Measurements from ENCODE around the gene RAB3IP. TPM values are rescaled to one million over a fixed set of nuclear protein-coding genes. Genes with fewer than 3 reads are reported as not detected.
"Not testable (repeated sequence)": the region's sequence is repeated elsewhere in the genome, so short reads cannot be mapped to it uniquely, and the experiment has no call there.

Gene RAB3IP
- total RNA-seq, 1 donor from 2014 or later: 15.7 TPM

- DNase-seq (ENCODE audit: low spot score) (no peak), ATAC-seq (no peak)
- intact Hi-C loops (cut with DNase I): no loop called here
Measured at GRCh38 chr12:69828897-69829296, 90.2 kb downstream of the RAB3IP start.

GRCh38 chr12:69833696-69834095 is 95.0 kb downstream of the RAB3IP start:
- intact Hi-C loops (cut with DNase I): no loop called here
- no peak for ATAC-seq
- no peak for DNase-seq (ENCODE audit: low spot score)

GRCh38 chr12:69834147-69834546 is 95.5 kb downstream of the RAB3IP start:
- DNase-seq (ENCODE audit: low spot score) (no peak), ATAC-seq (no peak)
- intact Hi-C loops (cut with DNase I): no loop called here

DNA sequence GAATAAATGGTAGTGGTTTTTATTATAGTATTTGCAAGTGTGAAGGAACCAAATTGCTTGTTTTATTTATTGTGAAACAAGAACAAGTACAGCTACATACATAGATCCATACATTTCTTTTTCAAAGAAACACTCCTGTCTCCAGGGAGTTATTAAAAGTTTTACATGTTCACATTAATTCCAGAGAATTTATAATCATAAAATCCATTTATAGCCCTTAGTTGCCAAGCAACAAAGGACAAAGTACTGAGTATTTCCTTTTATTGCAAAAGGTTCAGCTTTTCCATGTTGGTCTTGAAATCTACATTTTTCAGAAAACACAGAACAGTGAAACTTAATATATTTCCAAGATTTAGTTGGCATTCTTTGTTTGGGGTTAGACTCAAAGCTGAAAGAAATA is 95.9 kb downstream of the RAB3IP start:
- DNase-seq (ENCODE audit: low spot score) (no peak), ATAC-seq (no peak)
- intact Hi-C loops (cut with DNase I): no loop called here

DNA sequence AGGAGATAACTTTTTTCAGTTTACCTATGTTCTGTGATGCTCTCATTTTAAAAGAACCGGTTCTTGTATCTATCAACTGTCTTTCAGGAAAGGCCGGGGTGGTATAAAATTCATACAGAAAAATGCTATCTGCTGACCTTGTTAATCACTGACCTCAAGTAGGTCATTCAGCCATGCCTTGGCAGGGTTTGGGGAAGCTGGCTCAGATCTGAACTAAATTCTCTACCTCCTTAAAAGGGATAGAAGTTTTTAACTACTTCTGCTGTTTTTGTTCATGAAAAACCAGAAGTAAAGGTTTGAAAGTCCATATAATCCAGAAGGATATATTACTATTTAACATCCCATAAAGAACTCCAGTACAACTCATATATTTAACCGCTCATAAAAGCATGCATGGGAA is 96.4 kb downstream of the RAB3IP start:
- ATAC-seq: no peak

DNA sequence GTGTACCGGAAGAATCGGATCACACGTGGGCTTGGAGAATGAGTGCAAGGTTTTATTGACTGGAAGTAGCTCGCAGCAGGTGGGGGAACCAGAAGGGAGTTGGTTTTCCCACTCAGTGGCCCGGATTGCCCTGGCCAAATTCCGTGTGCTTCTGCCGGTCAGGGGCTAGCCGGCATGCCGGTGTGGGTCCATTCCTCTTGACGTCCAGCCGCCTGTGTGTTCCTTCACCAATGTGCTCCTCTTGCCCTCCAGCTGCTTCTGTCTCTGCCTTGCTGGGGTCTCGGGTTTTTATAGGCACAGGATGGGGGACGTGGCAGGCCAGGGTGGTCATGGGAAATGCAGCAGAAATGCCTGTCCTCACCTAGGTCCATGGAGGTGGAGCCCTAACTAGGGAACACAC is 97.4 kb downstream of the RAB3IP start:
- ATAC-seq (no peak), DNase-seq (ENCODE audit: low spot score) (no peak)
- intact Hi-C loops (cut with DNase I): no loop called here

More for the DNA sequence above, 96.4 kb downstream of the RAB3IP start:
- intact Hi-C loops (cut with DNase I): no loop called here
- no peak for DNase-seq (ENCODE audit: low spot score)

- intact Hi-C loops (cut with DNase I): no loop called here
- ATAC-seq: no peak
Measured at GRCh38 chr12:69837191-69837590, 98.5 kb downstream of the RAB3IP start.

GRCh38 chr12:69837657-69838415 is 99.2 kb downstream of the RAB3IP start:
- DNase-seq (ENCODE audit: low spot score) (no peak), ATAC-seq (no peak)
- intact Hi-C loops (cut with DNase I): no loop called here

More at GRCh38 chr12:69837191-69837590, 98.5 kb downstream of the RAB3IP start:
- no peak for DNase-seq (ENCODE audit: low spot score)

DNA sequence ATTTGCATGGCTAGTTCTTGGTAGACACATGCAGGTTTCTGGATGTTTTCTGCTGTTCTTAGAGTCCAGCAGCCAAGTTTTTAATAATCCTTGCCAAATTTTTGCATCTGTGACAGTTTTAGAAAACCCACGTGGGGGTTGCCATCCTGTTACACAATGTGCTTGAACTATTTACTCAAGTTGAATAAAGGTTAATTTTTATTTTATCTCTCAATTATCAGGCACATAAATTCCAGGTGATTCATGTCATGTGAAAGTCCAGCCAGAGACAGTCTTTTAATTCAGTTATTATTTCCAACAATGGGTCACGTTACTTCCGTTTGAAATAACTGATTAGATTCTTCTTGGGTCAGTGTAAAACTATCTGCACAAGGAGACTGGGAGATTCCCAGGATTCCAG is 102.1 kb downstream of the RAB3IP start:
- DNase-seq (ENCODE audit: low spot score) (no peak), ATAC-seq (no peak)
- intact Hi-C loops (cut with DNase I): no loop called here

- no peak for DNase-seq (ENCODE audit: low spot score)
- intact Hi-C loops (cut with DNase I): no loop called here
- no peak for ATAC-seq
Measured at GRCh38 chr12:69843608-69844007, 104.9 kb downstream of the RAB3IP start.

GRCh38 chr12:69844416-69844815 is 105.8 kb downstream of the RAB3IP start:
- no peak for DNase-seq (ENCODE audit: low spot score)

GRCh38 chr12:69844836-69845235 is 106.2 kb downstream of the RAB3IP start:
- intact Hi-C loops (cut with DNase I): no loop called here
- ATAC-seq (no peak), DNase-seq (ENCODE audit: low spot score) (no peak)

More at GRCh38 chr12:69844416-69844815, 105.8 kb downstream of the RAB3IP start:
- no peak for ATAC-seq
- intact Hi-C loops (cut with DNase I): no loop called here

GRCh38 chr12:69846976-69847375 is 108.3 kb downstream of the RAB3IP start:
- ATAC-seq (no peak), DNase-seq (ENCODE audit: low spot score) (no peak)
- intact Hi-C loops (cut with DNase I): no loop called here

GRCh38 chr12:69851976-69852375 is 113.3 kb downstream of the RAB3IP start:
- no peak for ATAC-seq
- DNase-seq (ENCODE audit: low spot score): no peak
- intact Hi-C loops (cut with DNase I): no loop called here

DNA sequence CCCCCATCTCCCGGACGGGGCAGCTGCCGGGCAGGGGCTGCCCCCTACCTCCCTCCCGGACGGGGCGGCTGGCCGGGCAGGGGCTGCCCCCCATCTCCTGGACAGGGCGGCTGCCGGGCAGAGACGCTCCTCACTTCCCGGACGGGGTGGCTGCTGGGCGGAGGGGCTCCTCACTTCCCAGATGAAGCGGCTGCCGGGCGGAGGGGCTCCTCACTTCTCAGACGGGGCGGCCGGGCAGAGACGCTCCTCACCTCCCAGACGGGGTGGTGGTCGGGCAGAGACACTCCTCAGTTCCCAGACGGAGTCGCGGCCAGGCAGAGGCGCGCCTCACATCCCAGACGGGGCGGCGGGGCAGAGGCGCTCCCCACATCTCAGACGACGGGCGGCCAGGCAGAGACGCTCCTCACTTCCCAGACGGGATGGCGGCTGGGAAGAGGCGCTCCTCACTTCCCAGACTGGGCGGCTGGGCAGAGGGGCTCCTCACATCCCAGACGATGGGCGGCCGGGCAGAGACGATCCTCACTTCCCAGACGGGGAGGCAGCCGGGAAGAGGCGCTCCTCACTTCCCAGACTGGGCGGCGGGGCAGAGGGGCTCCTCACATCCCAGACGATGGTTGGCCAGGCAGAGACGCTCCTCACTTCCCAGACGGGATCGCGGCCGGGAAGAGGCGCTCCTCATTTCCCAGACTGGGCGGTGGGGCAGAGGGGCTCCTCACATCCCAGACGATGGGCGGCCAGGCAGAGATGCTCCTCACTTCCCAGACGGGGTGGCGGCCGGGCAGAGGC is 114.7 kb downstream of the RAB3IP start:
- DNase-seq (ENCODE audit: low spot score); intact Hi-C loops (cut with DNase I); ATAC-seq: not testable (repeated sequence)

DNA sequence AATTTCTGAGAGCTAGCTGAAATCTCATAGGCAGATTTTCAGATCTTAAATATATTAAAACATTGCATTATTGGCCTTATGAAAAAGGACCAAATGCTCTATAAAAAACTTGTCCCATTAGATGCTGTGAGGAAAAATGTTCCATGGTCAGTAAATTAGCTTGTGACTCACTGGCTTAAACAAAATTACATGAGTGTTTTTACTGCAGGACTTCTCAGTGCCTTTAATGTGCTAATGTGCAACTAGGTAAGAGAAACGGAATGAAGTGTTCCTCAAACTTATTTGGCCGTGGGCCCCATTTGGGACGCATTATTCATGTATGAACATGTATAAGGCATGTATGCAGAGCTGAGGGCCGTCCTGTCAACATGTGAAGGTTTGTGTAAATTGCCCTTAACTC is 128.0 kb downstream of the RAB3IP start:
- intact Hi-C loops (cut with DNase I): no loop called here
- ATAC-seq (no peak), DNase-seq (ENCODE audit: low spot score) (no peak)

DNA sequence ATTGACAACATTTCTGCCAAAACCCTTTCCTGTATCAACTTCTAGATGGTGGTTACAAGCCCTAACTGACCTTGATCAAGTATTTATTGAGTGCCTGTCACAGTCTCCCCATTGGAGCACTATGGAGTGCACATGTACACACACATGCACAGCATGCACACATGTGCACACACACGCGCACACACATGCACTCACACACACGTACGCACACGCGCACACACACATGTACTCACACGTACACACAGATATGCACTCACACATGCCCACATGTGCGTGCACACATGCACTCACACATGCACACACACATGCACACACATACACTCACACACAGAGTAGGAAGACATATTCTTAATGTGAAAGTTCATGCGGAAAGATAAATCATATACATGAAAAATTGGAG is 130.0 kb downstream of the RAB3IP start:
- DNase-seq (ENCODE audit: low spot score) (no peak), ATAC-seq (no peak)
- intact Hi-C loops (cut with DNase I): no loop called here

DNA sequence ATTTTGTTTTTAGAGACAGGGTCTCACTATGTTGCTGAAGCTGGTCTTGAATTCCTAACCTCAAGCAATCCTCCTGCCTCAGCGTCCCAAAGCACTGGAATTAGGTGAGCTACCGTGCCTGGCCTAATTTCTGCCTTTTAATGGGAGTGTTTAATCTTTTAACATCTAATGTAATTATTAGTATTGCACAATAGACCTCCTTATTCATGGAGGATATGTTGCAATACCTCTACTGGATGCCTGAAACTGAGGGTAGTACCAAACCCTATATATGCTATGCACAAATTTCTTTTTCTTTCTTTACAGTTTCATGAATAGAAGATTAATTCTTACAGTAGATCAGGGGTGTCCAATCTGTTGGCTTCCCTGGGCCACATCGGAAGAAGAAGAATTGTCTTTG is 134.1 kb downstream of the RAB3IP start:
- intact Hi-C loops (cut with DNase I): no loop called here
- DNase-seq (ENCODE audit: low spot score) (no peak), ATAC-seq (no peak)

Measured in sciatic nerve (tissue), 2 donors.